ENCODE data around the gene DIAPH2. TPM values are rescaled to one million over a fixed set of nuclear protein-coding genes. Genes with fewer than 3 reads are reported as not detected.

DIAPH2 gene
- total RNA-seq, 1 donor from 2014 or later = 18.9 TPM

GRCh38 chrX:97322401-97322800 lies 637.8 kb downstream of the DIAPH2 start:
- TF ChIP-seq CTCF (conservative IDR thresholded peaks at IDR 0.05) = no peak
- H3K27ac Mint-ChIP-seq = no peak overlapping the region
- no peak for DNase-seq (ENCODE audit: extremely low spot score, unreplicated experiment)
- H3K4me1 Mint-ChIP-seq (ENCODE audit: unreplicated experiment) = peaks cover 6% of the 10 kb centered on the region
- H3K4me3 Mint-ChIP-seq = no peak overlapping the region
- H3K27me3 Mint-ChIP-seq = no peaks in the 10 kb centered on the region
- H3K9me3 Mint-ChIP-seq = peaks cover 3% of the 10 kb centered on the region
- peaks cover 13% of the 10 kb centered on the region for H3K36me3 Mint-ChIP-seq

- no peak for DNase-seq (ENCODE audit: extremely low spot score, unreplicated experiment)
Observed at GRCh38 chrX:97326456-97326855, 641.8 kb downstream of the DIAPH2 start.

GRCh38 chrX:97328853-97329390 lies 644.3 kb downstream of the DIAPH2 start:
- no peak overlapping the region for H3K4me3 Mint-ChIP-seq
- H3K36me3 Mint-ChIP-seq = peaks cover 9% of the 10 kb centered on the region
- DNase-seq (ENCODE audit: extremely low spot score, unreplicated experiment) = no peak
- H3K4me1 Mint-ChIP-seq (ENCODE audit: unreplicated experiment) = peaks cover 6% of the 10 kb centered on the region
- TF ChIP-seq CTCF (conservative IDR thresholded peaks at IDR 0.05) = no peak
- H3K9me3 Mint-ChIP-seq = peaks cover 3% of the 10 kb centered on the region
- H3K27ac Mint-ChIP-seq = no peak overlapping the region
- H3K27me3 Mint-ChIP-seq = no peaks in the 10 kb centered on the region

More at GRCh38 chrX:97326456-97326855, 641.8 kb downstream of the DIAPH2 start:
- H3K36me3 Mint-ChIP-seq = peaks cover 13% of the 10 kb centered on the region
- no peak for TF ChIP-seq CTCF (conservative IDR thresholded peaks at IDR 0.05)
- peaks cover 3% of the 10 kb centered on the region for H3K9me3 Mint-ChIP-seq
- H3K27ac Mint-ChIP-seq = no peak overlapping the region
- no peak overlapping the region for H3K4me3 Mint-ChIP-seq
- H3K4me1 Mint-ChIP-seq (ENCODE audit: unreplicated experiment) = peaks cover 6% of the 10 kb centered on the region
- no peaks in the 10 kb centered on the region for H3K27me3 Mint-ChIP-seq

GRCh38 chrX:97330151-97330550 lies 645.5 kb downstream of the DIAPH2 start:
- no peaks in the 10 kb centered on the region for H3K27me3 Mint-ChIP-seq
- no peak overlapping the region for H3K27ac Mint-ChIP-seq
- no peak overlapping the region for H3K4me3 Mint-ChIP-seq
- no peak for TF ChIP-seq CTCF (conservative IDR thresholded peaks at IDR 0.05)
- H3K36me3 Mint-ChIP-seq = peaks cover 7% of the 10 kb centered on the region
- H3K4me1 Mint-ChIP-seq (ENCODE audit: unreplicated experiment) = peaks cover 6% of the 10 kb centered on the region
- peaks cover under 1% of the 10 kb centered on the region for H3K9me3 Mint-ChIP-seq
- DNase-seq (ENCODE audit: extremely low spot score, unreplicated experiment) = no peak

- Mint-ChIP-seq H3K27ac (no peak overlapping the region), H3K9me3 (no peaks in the 10 kb centered on the region), H3K4me3 (no peak overlapping the region), H3K27me3 (no peaks in the 10 kb centered on the region), H3K4me1 (ENCODE audit: unreplicated experiment) (no peaks in the 10 kb centered on the region), H3K36me3 (peaks cover 9% of the 10 kb centered on the region)
- TF ChIP-seq CTCF (conservative IDR thresholded peaks at IDR 0.05) = no peak
- DNase-seq (ENCODE audit: extremely low spot score, unreplicated experiment) = no peak
Observed at GRCh38 chrX:97332963-97333362, 648.3 kb downstream of the DIAPH2 start.

GRCh38 chrX:97334850-97335249 lies 650.2 kb downstream of the DIAPH2 start:
- Mint-ChIP-seq H3K27ac (no peak overlapping the region), H3K36me3 (peaks cover 9% of the 10 kb centered on the region), H3K4me3 (no peak overlapping the region), H3K9me3 (no peaks in the 10 kb centered on the region), H3K27me3 (no peaks in the 10 kb centered on the region), H3K4me1 (ENCODE audit: unreplicated experiment) (no peaks in the 10 kb centered on the region)
- no peak for DNase-seq (ENCODE audit: extremely low spot score, unreplicated experiment)
- TF ChIP-seq CTCF (conservative IDR thresholded peaks at IDR 0.05) = no peak

All from type B pancreatic cell (in vitro differentiated cells).